Right lobe of liver (tissue), 6 donors: ENCODE measurements around the gene BMAL1. TPM values are rescaled to one million over a fixed set of nuclear protein-coding genes. Genes with fewer than 3 reads are reported as not detected.

Experiments
- ATAC-seq, 4 donors: fragments of 200-7000 bp; cut with Tn5 transposase; one replicate each; pipeline ENCODE4 v1.9.1; 2020; ENCODE audit warnings: mild to moderate bottlenecking in 4 of 4, moderate library complexity in 4 of 4
- DNase-seq, 3 donors: peaks; one replicate each; pipeline ENCODE4 v3.0.0-alpha.2; 2020
- H3K27ac ChIP-seq, 3 donors: fragments of 200-600 bp; one replicate each; pipeline ENCODE4 v1.8.0; 2022
- H3K27me3 ChIP-seq, 2 donors: fragments of 200-600 bp; one replicate each; pipeline ENCODE4 v1.8.0; 2022
- H3K36me3 ChIP-seq, 4 donors: fragments of 200-600 bp; sonication (generic) in 1 of 4; one replicate each; pipeline versions ENCODE4 v1.5.1 to v1.8.0; 2017 to 2022; ENCODE audit warnings: control low read depth in 1 of 4
- H3K4me1 ChIP-seq, 4 donors: fragments of 200-600 bp; sonication (generic) in 1 of 4; one replicate each; pipeline versions ENCODE4 v1.5.1 to v1.8.0; 2017 to 2022; ENCODE audit warnings: control low read depth in 1 of 4
- H3K4me3 ChIP-seq, 3 donors: fragments of 200-600 bp; one replicate each; pipeline ENCODE4 v1.8.0; 2022
- H3K9me3 ChIP-seq, 4 donors: fragments of 200-600 bp; sonication (generic) in 1 of 4; one replicate each; pipeline versions ENCODE4 v1.5.1 to v1.8.0; 2017 to 2022; ENCODE audit warnings: control low read depth in 1 of 4
- POLR2A ChIP-seq: fragments of 450-650 bp; IDR thresholded peaks from one replicate; pipeline ENCODE4 v1.6.1; 2017; ENCODE audit warnings: antibody characterized with exemption, mild to moderate bottlenecking
- WGBS: methylation state at CpG from one replicate; pipeline ENCODE4 v1.1.6; 2018; ENCODE audit warnings: low coverage, low lambda C conversion rate; ENCODE audit not compliant: insufficient coverage; ENCODE audit errors: missing lambda C conversion rate; 5-methylcytosine and 5-hydroxymethylcytosine counted together
- intact Hi-C, 2 donors: fragments of 100-400 bp; cut with DNase I; formaldehyde crosslinking; loops; one replicate each; pipeline versions ENCODE4 v1.11.2 to v1.14.1; 2022
- total RNA-seq, 6 experiments: library from RNA; depleted of rRNA in 2 of 6; stranded (reverse); fragments of >200 nt in 2 of 6; fragmentation: NEBNext Ultra II Directional in 3 of 6; extraction: Animal tissue kit (Norgen Biotek cat#: 25700) in 3 of 6; gene quantifications; one replicate each; pipeline versions ENCODE4 v1.1.0 to v1.2.4, GENCODE V29; 2016 to 2023
- TF ChIP-seq, protein P1 (sequence below), 4 donors: fragments of 200-600 bp in 3 of 4; fragments of 450-650 bp in 1 of 4; IDR thresholded peaks; one replicate each; pipeline versions ENCODE4 v1.5.1 to v1.8.0; 2016 to 2022; ENCODE audit warnings: antibody characterized with exemption in 4 of 4, mild to moderate bottlenecking in 2 of 4
- donor health status: DM: no; HTN: yes; CAD: no.
- donor health status: DM: no; HTN: no; CAD: no.
- donor health status: DM: no; HTN: no; CAD: no.
- donor health status: DM: no; HTN: yes; CAD: no.
- donor health status: DM: no; HTN: yes; CAD: no.

The BMAL1 gene
- total RNA-seq, 6 experiments from 2014 or later, result 9.9 to 38.0 (median 12.9) TPM

DNA sequence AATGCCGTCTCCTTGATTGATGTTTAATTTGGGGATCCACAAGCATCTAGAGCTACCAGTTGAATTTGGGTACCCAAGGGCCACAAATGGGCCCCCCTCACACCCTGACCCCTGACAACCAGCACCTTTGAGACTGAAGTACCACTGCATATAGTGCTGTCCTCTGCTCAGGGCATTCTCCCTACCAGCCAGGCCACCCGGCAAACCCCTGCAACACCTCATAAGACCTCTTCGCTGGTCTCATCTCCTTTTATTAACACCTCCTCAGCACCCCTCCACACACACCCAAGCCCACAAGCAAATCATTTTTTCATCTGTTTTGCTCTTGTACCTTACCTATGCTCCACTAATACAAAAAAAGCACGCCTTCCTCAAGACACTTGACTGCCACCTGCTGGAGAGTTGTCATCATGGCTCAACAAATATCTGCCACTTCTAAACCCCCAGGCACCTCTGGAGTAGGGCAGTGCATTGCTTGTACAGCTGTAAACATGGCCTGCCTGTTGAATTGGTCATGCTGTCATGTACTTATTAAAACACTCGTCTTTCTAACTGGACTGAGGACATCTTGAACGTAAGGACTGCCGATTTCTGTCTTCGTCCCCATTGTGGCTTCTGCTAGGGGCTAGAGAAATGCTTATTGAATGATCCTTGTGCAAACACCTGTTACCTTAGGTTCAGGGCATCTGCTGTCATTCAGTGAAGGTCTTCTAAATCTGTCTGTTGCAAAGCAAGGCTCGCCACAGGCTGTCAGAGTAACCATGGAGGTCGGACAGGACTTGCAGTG is 66.5 kb downstream of the BMAL1 start:
- H3K4me3 ChIP-seq, result no peak overlapping the region
- H3K4me1 ChIP-seq, result peaks cover 0 to 29% (median 13%) of the 10 kb centered on the region in 4 donors
- DNase-seq, result peak in 2 of 3 donors; percentile 36 to 69
- WGBS, result 59% methylated on average over 9 of the region's 10 CpGs
- H3K27me3 ChIP-seq, result no peaks in the 10 kb centered on the region
- peak; percentile 51 to 66 (median 58) for ATAC-seq
- H3K27ac ChIP-seq, result no peak overlapping the region
- TF ChIP-seq POLR2A, result no peak
- TF ChIP-seq, protein P1, sequence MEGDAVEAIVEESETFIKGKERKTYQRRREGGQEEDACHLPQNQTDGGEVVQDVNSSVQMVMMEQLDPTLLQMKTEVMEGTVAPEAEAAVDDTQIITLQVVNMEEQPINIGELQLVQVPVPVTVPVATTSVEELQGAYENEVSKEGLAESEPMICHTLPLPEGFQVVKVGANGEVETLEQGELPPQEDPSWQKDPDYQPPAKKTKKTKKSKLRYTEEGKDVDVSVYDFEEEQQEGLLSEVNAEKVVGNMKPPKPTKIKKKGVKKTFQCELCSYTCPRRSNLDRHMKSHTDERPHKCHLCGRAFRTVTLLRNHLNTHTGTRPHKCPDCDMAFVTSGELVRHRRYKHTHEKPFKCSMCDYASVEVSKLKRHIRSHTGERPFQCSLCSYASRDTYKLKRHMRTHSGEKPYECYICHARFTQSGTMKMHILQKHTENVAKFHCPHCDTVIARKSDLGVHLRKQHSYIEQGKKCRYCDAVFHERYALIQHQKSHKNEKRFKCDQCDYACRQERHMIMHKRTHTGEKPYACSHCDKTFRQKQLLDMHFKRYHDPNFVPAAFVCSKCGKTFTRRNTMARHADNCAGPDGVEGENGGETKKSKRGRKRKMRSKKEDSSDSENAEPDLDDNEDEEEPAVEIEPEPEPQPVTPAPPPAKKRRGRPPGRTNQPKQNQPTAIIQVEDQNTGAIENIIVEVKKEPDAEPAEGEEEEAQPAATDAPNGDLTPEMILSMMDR (IDR thresholded peaks at IDR 0.05), result peak; percentile 75 to 78 (median 78)
- intact Hi-C loops, result loop anchor here (5.0 kb wide), 2 partner anchors 132 to 137 kb away; no protein-coding TSS in a partner anchor
- no peaks in the 10 kb centered on the region for H3K36me3 ChIP-seq
- no peaks in the 10 kb centered on the region for H3K9me3 ChIP-seq

DNA sequence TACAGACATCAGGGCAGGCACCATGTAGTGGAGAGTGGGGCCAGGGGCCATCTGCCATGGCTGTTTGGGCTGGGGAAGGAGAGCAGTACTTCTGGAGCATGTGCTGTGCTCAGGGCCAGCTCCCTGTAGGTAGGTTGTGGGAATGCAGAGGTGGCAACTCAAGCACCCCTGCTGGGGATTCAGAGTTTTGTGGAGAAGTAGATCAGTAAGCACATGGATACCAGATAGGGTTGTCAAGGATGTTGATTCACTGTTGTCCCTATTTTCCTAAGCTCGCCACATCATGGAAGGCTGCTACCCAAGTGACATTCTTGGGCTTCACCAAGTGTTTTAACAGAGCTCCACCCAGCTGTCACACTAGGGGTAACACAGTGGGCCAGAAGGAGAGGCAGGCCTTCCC is 67.2 kb downstream of the BMAL1 start:
- Histone ChIP-seq H3K27ac (no peak overlapping the region), H3K36me3 (peaks cover 0 to 5% (median 0%) of the 10 kb centered on the region in 4 donors), H3K4me1 (peaks cover 0 to 24% (median 10%) of the 10 kb centered on the region in 4 donors), H3K4me3 (no peak overlapping the region), H3K9me3 (no peaks in the 10 kb centered on the region), H3K27me3 (no peaks in the 10 kb centered on the region)
- no peak for DNase-seq
- ATAC-seq, result no peak
- intact Hi-C loops, result loop anchor here (5.0 kb wide), 2 partner anchors 133 to 138 kb away; no protein-coding TSS in a partner anchor
- 100% methylated on average over 1 of the region's 1 CpG for WGBS
- no peak for TF ChIP-seq POLR2A
- TF ChIP-seq, protein P1 (IDR thresholded peaks at IDR 0.05), result no peak

- WGBS, result 100% methylated on average over 1 of the region's 5 CpGs
- ATAC-seq (no peak), DNase-seq (no peak)
- peaks cover 0 to 8% (median 2%) of the 10 kb centered on the region in 4 donors for H3K4me1 ChIP-seq
- TF ChIP-seq POLR2A, result no peak
- TF ChIP-seq, protein P1 (IDR thresholded peaks at IDR 0.05), result no peak
- no peaks in the 10 kb centered on the region for H3K9me3 ChIP-seq
- no peak overlapping the region for H3K27ac ChIP-seq
- H3K36me3 ChIP-seq, result peaks cover 0 to 21% (median 0%) of the 10 kb centered on the region in 4 donors
- no peak overlapping the region for H3K4me3 ChIP-seq
- intact Hi-C loops, result no loop called here
- H3K27me3 ChIP-seq, result no peaks in the 10 kb centered on the region
Observed at GRCh38 chr11:13346470-13346869, 68.9 kb downstream of the BMAL1 start.

- DNase-seq (no peak), ATAC-seq (no peak)
- TF ChIP-seq, protein P1 (IDR thresholded peaks at IDR 0.05), result no peak
- TF ChIP-seq POLR2A, result no peak
- H3K27ac ChIP-seq, result no peak overlapping the region
- intact Hi-C loops, result no loop called here
- no peaks in the 10 kb centered on the region for H3K9me3 ChIP-seq
- H3K4me3 ChIP-seq, result no peak overlapping the region
- peaks cover 0 to 30% (median 0%) of the 10 kb centered on the region in 4 donors for H3K36me3 ChIP-seq
- WGBS, result 85% methylated on average over 5 of the region's 7 CpGs
- H3K27me3 ChIP-seq, result no peaks in the 10 kb centered on the region
- H3K4me1 ChIP-seq, result no peaks in the 10 kb centered on the region
Observed at GRCh38 chr11:13347901-13348300, 70.3 kb downstream of the BMAL1 start.
